ENCODE measurements around the gene STK32C. TPM values are rescaled to one million over a fixed set of nuclear protein-coding genes. Genes with fewer than 3 reads are reported as not detected.

STK32C gene
- total RNA-seq, 4 donors from 2014 or later: 4.8 to 10.9 (median 7.8) TPM

GRCh38 chr10:132184816-132185593, 122.7 kb downstream of the STK32C start:
- H3K9me3 ChIP-seq: no peaks in the 10 kb centered on the region
- peaks cover 9 to 69% (median 33%) of the 10 kb centered on the region in 4 donors for H3K27me3 ChIP-seq
- TF ChIP-seq POLR2AphosphoS5 (IDR thresholded peaks at IDR 0.05) (no peak), CTCF (IDR thresholded peaks at IDR 0.05) (no peak), POLR2A (IDR thresholded peaks at IDR 0.05; ENCODE audit: low read depth) (no peak), EP300 (IDR thresholded peaks at IDR 0.05) (no peak)
- intact Hi-C loops (cut with DNase I): no loop called here
- no peak overlapping the region for H3K27ac ChIP-seq (replicated peaks in 1 of 4)
- H3K4me1 ChIP-seq: peaks cover 21 to 34% (median 30%) of the 10 kb centered on the region in 4 donors
- H3K36me3 ChIP-seq: no peaks in the 10 kb centered on the region
- WGBS: 50% methylated on average over 35 of the region's 35 CpGs
- DNase-seq (ENCODE audit: extremely low spot score): no peak
- H3K4me3 ChIP-seq: peak overlapping the region in 3 of 4 donors; percentile 42 to 50 (median 48)

- intact Hi-C loops (cut with DNase I): no loop called here
- H3K4me3 ChIP-seq: no peak overlapping the region
- TF ChIP-seq POLR2A (IDR thresholded peaks at IDR 0.05; ENCODE audit: low read depth) (no peak), EP300 (IDR thresholded peaks at IDR 0.05) (no peak), CTCF (IDR thresholded peaks at IDR 0.05) (no peak), POLR2AphosphoS5 (IDR thresholded peaks at IDR 0.05) (no peak)
- peaks cover 8 to 55% (median 29%) of the 10 kb centered on the region in 4 donors for H3K27me3 ChIP-seq
- WGBS: 65% methylated on average over 8 of the region's 8 CpGs
- no peak overlapping the region for H3K27ac ChIP-seq (replicated peaks in 1 of 4)
- DNase-seq (ENCODE audit: extremely low spot score): no peak
- no peaks in the 10 kb centered on the region for H3K36me3 ChIP-seq
- peaks cover 25 to 29% (median 28%) of the 10 kb centered on the region in 4 donors for H3K4me1 ChIP-seq
- no peaks in the 10 kb centered on the region for H3K9me3 ChIP-seq
Observed at GRCh38 chr10:132183046-132183445, 124.7 kb downstream of the STK32C start.

DNA sequence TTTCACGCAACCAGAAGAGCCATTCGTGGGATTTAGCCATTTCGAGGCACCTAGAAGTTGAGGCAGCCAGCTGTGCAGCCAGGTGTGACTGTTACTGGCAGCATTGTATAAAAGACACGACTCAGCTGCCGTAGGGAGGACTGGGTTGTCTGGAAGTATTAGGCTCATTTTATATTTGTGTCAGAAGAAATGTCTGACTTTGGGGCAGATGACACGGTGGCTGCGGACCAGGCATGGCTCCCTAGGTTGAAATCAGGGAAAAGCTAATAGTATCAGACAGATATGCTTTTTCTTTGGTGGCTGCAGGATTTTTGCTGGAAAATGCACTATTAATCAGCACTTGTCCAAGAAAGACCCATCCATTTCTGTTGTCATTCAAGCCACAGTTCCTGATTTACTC, 125.2 kb downstream of the STK32C start:
- TF ChIP-seq POLR2A (IDR thresholded peaks at IDR 0.05; ENCODE audit: low read depth): no peak
- no peak for TF ChIP-seq EP300 (IDR thresholded peaks at IDR 0.05)
- TF ChIP-seq CTCF (IDR thresholded peaks at IDR 0.05): no peak
- TF ChIP-seq POLR2AphosphoS5 (IDR thresholded peaks at IDR 0.05): no peak
- DNase-seq (ENCODE audit: extremely low spot score): no peak
- Histone ChIP-seq H3K27me3 (peaks cover 4 to 55% (median 24%) of the 10 kb centered on the region in 4 donors), H3K4me1 (peaks cover 21 to 24% (median 23%) of the 10 kb centered on the region in 4 donors), H3K27ac (replicated peaks in 1 of 4) (no peak overlapping the region), H3K9me3 (no peaks in the 10 kb centered on the region), H3K36me3 (no peaks in the 10 kb centered on the region), H3K4me3 (no peak overlapping the region)
- 84% methylated on average over 7 of the region's 7 CpGs for WGBS
- intact Hi-C loops (cut with DNase I): no loop called here

DNA sequence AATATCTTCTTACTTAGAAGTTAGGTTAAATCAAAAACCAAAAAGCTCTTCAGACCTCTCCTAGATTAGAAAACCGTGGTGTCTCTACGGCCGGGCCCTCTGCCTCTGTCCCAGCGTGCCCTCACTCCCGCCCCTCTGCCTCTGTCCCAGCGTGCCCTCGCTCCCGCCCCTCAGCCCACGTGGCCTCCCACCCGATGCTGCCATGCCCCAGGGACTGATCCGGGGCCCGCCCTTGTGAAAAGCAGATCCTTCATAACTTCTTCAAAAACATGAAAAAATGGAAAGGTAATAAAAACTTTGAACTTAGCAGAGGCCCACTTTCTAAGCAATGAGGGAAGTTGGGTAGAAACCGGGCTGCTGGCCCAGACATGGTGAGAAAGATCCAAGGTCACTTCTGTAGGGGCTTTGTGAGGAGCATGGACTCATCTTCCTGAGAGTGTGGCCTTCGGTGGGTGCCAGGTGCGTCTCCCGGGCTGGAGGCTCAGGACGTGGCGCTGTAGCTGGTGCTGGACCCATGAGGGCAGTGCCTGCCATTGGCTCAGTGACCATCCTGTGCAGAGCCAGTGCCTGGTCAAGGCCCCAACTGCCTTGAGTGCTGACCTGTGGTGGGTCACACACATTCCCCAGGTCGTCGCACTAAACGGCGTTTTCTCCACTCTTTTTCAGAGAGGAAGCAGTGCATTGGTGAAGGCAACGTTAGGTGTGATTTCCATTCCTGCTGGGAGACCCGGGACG, 125.9 kb downstream of the STK32C start:
- Histone ChIP-seq H3K27me3 (peaks cover 0 to 55% (median 17%) of the 10 kb centered on the region in 4 donors), H3K27ac (replicated peaks in 1 of 4) (no peak overlapping the region), H3K9me3 (no peaks in the 10 kb centered on the region), H3K4me1 (peaks cover 15 to 18% (median 17%) of the 10 kb centered on the region in 4 donors), H3K36me3 (no peaks in the 10 kb centered on the region), H3K4me3 (no peak overlapping the region)
- intact Hi-C loops (cut with DNase I): no loop called here
- 71% methylated on average over 23 of the region's 25 CpGs for WGBS
- TF ChIP-seq CTCF (IDR thresholded peaks at IDR 0.05): no peak
- TF ChIP-seq POLR2AphosphoS5 (IDR thresholded peaks at IDR 0.05): no peak
- no peak for TF ChIP-seq POLR2A (IDR thresholded peaks at IDR 0.05; ENCODE audit: low read depth)
- no peak for DNase-seq (ENCODE audit: extremely low spot score)

All from esophagus muscularis mucosa (tissue), 4 donors.